ENCODE data around the gene RHOH. TPM values are rescaled to one million over a fixed set of nuclear protein-coding genes. Genes with fewer than 3 reads are reported as not detected.

The RHOH gene
- total and polyA plus RNA-seq, 10 of the 15 experiments (the other 5 are each of a cell fraction or from before 2014, with no cell fraction given) = 46.5 to 120 (median 57.9) TPM

DNA sequence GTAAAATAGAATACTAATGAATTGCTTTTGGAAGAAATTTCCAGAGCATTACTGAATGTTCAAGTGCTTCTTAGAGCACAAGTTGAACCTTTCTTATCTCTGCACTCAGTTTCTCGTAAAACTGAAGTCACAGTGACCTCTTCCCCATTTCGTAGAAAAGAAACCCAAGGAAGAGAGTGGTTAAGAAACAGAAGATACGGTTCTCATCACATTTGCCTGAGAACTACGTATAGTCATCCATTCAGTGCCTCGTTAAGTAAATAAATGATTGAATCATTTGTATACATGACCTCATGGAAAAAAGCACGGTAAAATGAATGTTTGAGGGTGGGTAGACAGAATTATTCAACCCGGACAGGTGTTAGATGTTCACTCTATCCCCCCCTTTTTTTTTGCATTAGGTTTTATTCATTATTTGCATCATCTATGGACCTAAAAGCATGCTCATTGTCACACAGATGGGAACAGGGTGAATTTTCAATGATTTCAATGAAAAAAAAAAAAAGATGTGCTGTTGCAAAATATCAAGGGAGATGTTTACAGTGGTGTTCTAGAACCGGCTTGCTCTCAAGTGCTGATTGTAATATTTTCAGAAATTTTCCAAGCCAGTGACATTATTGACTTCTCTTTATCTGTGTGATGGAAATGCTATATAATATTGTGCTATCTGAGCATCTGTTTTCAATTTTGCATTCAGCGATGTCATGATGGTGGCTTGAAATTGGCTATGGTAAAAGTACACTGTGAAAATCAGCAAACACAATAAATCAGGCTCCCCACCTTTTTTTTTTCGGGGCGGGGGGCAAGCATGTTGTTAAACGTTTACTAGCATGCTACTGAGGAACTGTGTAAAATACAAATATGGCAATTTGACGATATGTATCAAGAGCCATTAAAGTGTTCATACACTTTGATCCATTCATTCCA, 4.3 kb downstream of the RHOH start:
- no peak overlapping the region for H2AFZ ChIP-seq (ENCODE audit: control insufficient read depth, low read depth, low read length)
- ATAC-seq = peak; percentile 0
- TF ChIP-seq, protein P1, sequence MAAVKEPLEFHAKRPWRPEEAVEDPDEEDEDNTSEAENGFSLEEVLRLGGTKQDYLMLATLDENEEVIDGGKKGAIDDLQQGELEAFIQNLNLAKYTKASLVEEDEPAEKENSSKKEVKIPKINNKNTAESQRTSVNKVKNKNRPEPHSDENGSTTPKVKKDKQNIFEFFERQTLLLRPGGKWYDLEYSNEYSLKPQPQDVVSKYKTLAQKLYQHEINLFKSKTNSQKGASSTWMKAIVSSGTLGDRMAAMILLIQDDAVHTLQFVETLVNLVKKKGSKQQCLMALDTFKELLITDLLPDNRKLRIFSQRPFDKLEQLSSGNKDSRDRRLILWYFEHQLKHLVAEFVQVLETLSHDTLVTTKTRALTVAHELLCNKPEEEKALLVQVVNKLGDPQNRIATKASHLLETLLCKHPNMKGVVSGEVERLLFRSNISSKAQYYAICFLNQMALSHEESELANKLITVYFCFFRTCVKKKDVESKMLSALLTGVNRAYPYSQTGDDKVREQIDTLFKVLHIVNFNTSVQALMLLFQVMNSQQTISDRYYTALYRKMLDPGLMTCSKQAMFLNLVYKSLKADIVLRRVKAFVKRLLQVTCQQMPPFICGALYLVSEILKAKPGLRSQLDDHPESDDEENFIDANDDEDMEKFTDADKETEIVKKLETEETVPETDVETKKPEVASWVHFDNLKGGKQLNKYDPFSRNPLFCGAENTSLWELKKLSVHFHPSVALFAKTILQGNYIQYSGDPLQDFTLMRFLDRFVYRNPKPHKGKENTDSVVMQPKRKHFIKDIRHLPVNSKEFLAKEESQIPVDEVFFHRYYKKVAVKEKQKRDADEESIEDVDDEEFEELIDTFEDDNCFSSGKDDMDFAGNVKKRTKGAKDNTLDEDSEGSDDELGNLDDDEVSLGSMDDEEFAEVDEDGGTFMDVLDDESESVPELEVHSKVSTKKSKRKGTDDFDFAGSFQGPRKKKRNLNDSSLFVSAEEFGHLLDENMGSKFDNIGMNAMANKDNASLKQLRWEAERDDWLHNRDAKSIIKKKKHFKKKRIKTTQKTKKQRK (IDR thresholded peaks at IDR 0.05; ENCODE audit: low read depth, low read length) = no peak
- TF ChIP-seq GATAD2B (conservative IDR thresholded peaks at IDR 0.05; ENCODE audit: low read depth) (no peak), HDAC2 (IDR thresholded peaks at IDR 0.05) (no peak), RAD21 (IDR thresholded peaks at IDR 0.05; ENCODE audit: insufficient read depth, low read depth, low read length) (no peak), EGR1 (IDR thresholded peaks at IDR 0.05; ENCODE audit: borderline replicate concordance in 1 of 2, low read depth in 2 of 2, low read length in 2 of 2) (no peak), PAX5 (IDR thresholded peaks at IDR 0.05; ENCODE audit: borderline replicate concordance, low read depth, low read length) (no peak), CBX5 (IDR thresholded peaks at IDR 0.05; ENCODE audit: low read depth) (no peak), JUND (IDR thresholded peaks at IDR 0.05; ENCODE audit: low read depth, low read length) (no peak), SMAD1 (IDR thresholded peaks at IDR 0.05; ENCODE audit: low read depth, partially characterized antibody) (no peak), TARDBP (IDR thresholded peaks at IDR 0.05; ENCODE audit: borderline replicate concordance) (no peak), IKZF1 (conservative IDR thresholded peaks at IDR 0.05) (no peak), ZNF217 (IDR thresholded peaks at IDR 0.05) (no peak), TAF1 (IDR thresholded peaks at IDR 0.05; ENCODE audit: borderline replicate concordance, low read depth, low read length) (no peak), STAT1 (conservative IDR thresholded peaks at IDR 0.05) (no peak)
- TF ChIP-seq, protein P2, sequence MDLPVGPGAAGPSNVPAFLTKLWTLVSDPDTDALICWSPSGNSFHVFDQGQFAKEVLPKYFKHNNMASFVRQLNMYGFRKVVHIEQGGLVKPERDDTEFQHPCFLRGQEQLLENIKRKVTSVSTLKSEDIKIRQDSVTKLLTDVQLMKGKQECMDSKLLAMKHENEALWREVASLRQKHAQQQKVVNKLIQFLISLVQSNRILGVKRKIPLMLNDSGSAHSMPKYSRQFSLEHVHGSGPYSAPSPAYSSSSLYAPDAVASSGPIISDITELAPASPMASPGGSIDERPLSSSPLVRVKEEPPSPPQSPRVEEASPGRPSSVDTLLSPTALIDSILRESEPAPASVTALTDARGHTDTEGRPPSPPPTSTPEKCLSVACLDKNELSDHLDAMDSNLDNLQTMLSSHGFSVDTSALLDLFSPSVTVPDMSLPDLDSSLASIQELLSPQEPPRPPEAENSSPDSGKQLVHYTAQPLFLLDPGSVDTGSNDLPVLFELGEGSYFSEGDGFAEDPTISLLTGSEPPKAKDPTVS (IDR thresholded peaks at IDR 0.05; ENCODE audit: low read depth, low read length) = peak; percentile 84; the same call in 1 of the 2 replicates
- TF ChIP-seq, protein P3, sequence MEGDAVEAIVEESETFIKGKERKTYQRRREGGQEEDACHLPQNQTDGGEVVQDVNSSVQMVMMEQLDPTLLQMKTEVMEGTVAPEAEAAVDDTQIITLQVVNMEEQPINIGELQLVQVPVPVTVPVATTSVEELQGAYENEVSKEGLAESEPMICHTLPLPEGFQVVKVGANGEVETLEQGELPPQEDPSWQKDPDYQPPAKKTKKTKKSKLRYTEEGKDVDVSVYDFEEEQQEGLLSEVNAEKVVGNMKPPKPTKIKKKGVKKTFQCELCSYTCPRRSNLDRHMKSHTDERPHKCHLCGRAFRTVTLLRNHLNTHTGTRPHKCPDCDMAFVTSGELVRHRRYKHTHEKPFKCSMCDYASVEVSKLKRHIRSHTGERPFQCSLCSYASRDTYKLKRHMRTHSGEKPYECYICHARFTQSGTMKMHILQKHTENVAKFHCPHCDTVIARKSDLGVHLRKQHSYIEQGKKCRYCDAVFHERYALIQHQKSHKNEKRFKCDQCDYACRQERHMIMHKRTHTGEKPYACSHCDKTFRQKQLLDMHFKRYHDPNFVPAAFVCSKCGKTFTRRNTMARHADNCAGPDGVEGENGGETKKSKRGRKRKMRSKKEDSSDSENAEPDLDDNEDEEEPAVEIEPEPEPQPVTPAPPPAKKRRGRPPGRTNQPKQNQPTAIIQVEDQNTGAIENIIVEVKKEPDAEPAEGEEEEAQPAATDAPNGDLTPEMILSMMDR (IDR thresholded peaks at IDR 0.05 in 2 of 3, conservative IDR thresholded peaks at IDR 0.05 in 1 of 3; ENCODE audit: control insufficient read depth in 2 of 3, extremely low read depth in 1 of 3, insufficient read depth in 1 of 3, low read depth in 3 of 3, low read length in 3 of 3) = no peak

More for the DNA sequence above, 4.3 kb downstream of the RHOH start:
- intact Hi-C loops (cut with micrococcal nuclease; ENCODE audit: unreplicated experiment) = loop anchor here (1.0 to 2.0 kb wide), 4 partner anchors 14 to 104 kb away; no protein-coding TSS in a partner anchor
- RAD21 ChIA-PET (ENCODE audit: unreplicated experiment) = interaction anchor here (1.1 to 18.0 kb wide), 13 partner anchors 7 to 472 kb away, joined by 3 to 356 read pairs (median 8); no protein-coding TSS in a partner anchor
- Histone ChIP-seq H3K9ac (ENCODE audit: control insufficient read depth, insufficient read depth, low read length) (peak overlapping the region; percentile 99), H4K20me1 (ENCODE audit: control insufficient read depth, insufficient read depth) (no peaks in the 10 kb centered on the region; the same call in 1 of the 2 replicates), H3K4me2 (ENCODE audit: control insufficient read depth, insufficient read depth) (peak overlapping the region; percentile 75), H3K9me3 (replicated peaks; ENCODE audit: control insufficient read depth, insufficient read depth, low read length) (no peaks in the 10 kb centered on the region), H3K4me3 (peak overlapping the region; percentile 88), H3K79me2 (ENCODE audit: control insufficient read depth, insufficient read depth, low read length) (peaks cover 98% of the 10 kb centered on the region), H3K27me3 (replicated peaks in 1 of 2; ENCODE audit: control insufficient read depth in 2 of 2, insufficient read depth in 2 of 2, low read length in 1 of 2) (no peaks in the 10 kb centered on the region), H3K36me3 (ENCODE audit: control insufficient read depth in 2 of 2, insufficient read depth in 2 of 2, low read length in 1 of 2) (no peaks in the 10 kb centered on the region; a peak in 1 of 4 replicates), H3K4me1 (ENCODE audit: control insufficient read depth, insufficient read depth, low read length) (peaks cover 11% of the 10 kb centered on the region), H3K27ac (ENCODE audit: control insufficient read depth, insufficient read depth) (peak overlapping the region; percentile 92)
- CTCF ChIA-PET = interaction anchor here (0.6 to 1.9 kb wide), 12 partner anchors 13 to 116 kb away, joined by 3 to 17 read pairs (median 4); no protein-coding TSS in a partner anchor
- WGBS (ENCODE audit: insufficient coverage, insufficient replicate concordance, low lambda C conversion rate, missing lambda C conversion rate) = under 1% methylated on average over 13 of the region's 13 CpGs
- SMC1A ChIA-PET (ENCODE audit: uncharacterized antibody, unreplicated experiment) = interaction anchor here (0.9 to 18.3 kb wide), 10 partner anchors 9 to 116 kb away, joined by 3 to 374 read pairs (median 8); no protein-coding TSS in a partner anchor
- DNase-seq (ENCODE audit: low read depth, low spot score) (no peak), FAIRE-seq (no peak)
- POLR2A ChIA-PET = interaction anchor here (1.0 to 14.4 kb wide), 12 partner anchors 6 to 426 kb away, joined by 4 to 214 read pairs (median 10); partner anchors contain the start of gene RHOH
- BruUV-seq (replicated peaks) = no TSS peak
- in situ Hi-C loops (cut with MboI) = loop anchor here (5.0 to 10.0 kb wide), 2 partner anchors 106 to 566 kb away; partner anchors contain the start of gene SMIM14

Measured in GM12878 (cell line).